Breast epithelium (tissue), 3 donors: ENCODE results near the gene COG2.

Source experiments
- CTCF ChIP-seq, 3 donors: fragments of 450-650 bp; IDR thresholded peaks; one replicate each; pipeline ENCODE4 v1.5.1; 2016 to 2017; ENCODE audit warnings: antibody characterized with exemption in 3 of 3, mild to moderate bottlenecking in 3 of 3, moderate library complexity in 3 of 3
- POLR2A ChIP-seq: fragments of 450-650 bp; IDR thresholded peaks from one replicate; pipeline ENCODE4 v1.6.1; 2016; ENCODE audit warnings: antibody characterized with exemption, mild to moderate bottlenecking, moderate library complexity
- POLR2AphosphoS5 ChIP-seq, 3 donors: sonication (generic); formaldehyde crosslinking; IDR thresholded peaks; one replicate each; pipeline ENCODE4 v1.6.1; 2017; ENCODE audit warnings: antibody characterized with exemption in 3 of 3

- no peak for TF ChIP-seq CTCF (IDR thresholded peaks at IDR 0.05)
- no peak for TF ChIP-seq POLR2AphosphoS5 (IDR thresholded peaks at IDR 0.05)
- no peak for TF ChIP-seq POLR2A
Observed at GRCh38 chr1:230696722-230697437, 54.6 kb downstream of the COG2 start.
